Measurements from ENCODE around the gene OR10G2.

OR10G2 gene

DNA sequence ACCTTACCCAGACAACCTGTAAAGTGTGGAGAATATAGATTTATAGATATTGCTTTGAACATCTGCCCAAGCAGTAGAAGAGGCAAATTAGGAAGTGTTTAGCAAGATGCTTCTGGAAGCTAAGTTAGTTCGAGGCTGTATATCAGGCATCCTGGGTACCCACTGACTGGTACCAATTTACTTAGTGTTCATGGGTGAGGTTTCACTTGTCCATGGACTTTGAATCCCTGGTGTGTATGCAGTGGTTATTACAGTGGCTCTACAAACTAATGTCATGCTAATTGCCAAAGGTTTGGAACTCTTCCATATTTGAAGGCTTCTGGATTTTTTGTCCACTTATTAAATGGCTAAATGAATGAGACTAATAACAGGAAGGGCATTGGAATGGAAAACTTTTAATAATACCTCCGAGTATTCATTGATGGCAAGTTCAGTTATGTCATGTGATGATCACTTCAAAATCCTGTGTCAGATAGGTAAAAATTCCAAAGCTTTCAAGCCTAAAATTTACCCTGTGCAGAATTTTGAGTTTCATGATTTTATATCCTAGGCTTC, 18.7 kb upstream of the OR10G2 start, which contains the start of gene OR4E2:
Gene OR4E2 (plus strand): TSS at position 505 of the 555 bp plus-strand sequence. CDS start 11,248 bp downstream, outside the sequence.
- ATAC-seq: no peak
- no peak for TF ChIP-seq PPARA (CRISPR knock-in tag; IDR thresholded peaks at IDR 0.05; ENCODE audit: borderline replicate concordance)
- no peak for TF ChIP-seq ZNF8 (CRISPR knock-in tag; IDR thresholded peaks at IDR 0.05)
- TF ChIP-seq CREB5 (CRISPR knock-in tag; IDR thresholded peaks at IDR 0.05; ENCODE audit: low read depth): no peak
- TF ChIP-seq GLIS3 (CRISPR knock-in tag; IDR thresholded peaks at IDR 0.05): no peak
- no peak for TF ChIP-seq SNAI2 (CRISPR knock-in tag; IDR thresholded peaks at IDR 0.05)
- TF ChIP-seq ZNF70 (CRISPR knock-in tag; IDR thresholded peaks at IDR 0.05): no peak
- TF ChIP-seq, protein P1, sequence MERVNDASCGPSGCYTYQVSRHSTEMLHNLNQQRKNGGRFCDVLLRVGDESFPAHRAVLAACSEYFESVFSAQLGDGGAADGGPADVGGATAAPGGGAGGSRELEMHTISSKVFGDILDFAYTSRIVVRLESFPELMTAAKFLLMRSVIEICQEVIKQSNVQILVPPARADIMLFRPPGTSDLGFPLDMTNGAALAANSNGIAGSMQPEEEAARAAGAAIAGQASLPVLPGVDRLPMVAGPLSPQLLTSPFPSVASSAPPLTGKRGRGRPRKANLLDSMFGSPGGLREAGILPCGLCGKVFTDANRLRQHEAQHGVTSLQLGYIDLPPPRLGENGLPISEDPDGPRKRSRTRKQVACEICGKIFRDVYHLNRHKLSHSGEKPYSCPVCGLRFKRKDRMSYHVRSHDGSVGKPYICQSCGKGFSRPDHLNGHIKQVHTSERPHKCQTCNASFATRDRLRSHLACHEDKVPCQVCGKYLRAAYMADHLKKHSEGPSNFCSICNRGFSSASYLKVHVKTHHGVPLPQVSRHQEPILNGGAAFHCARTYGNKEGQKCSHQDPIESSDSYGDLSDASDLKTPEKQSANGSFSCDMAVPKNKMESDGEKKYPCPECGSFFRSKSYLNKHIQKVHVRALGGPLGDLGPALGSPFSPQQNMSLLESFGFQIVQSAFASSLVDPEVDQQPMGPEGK (CRISPR knock-in tag; IDR thresholded peaks at IDR 0.05; ENCODE audit: borderline replicate concordance): no peak
- TF ChIP-seq POU6F1 (CRISPR knock-in tag; IDR thresholded peaks at IDR 0.05; ENCODE audit: borderline replicate concordance, low read depth): no peak
- TF ChIP-seq CSRNP3 (CRISPR knock-in tag; IDR thresholded peaks at IDR 0.05): no peak
- TF ChIP-seq TSHZ2 (CRISPR knock-in tag; IDR thresholded peaks at IDR 0.05): no peak
- no peak for TF ChIP-seq RARB (CRISPR knock-in tag; IDR thresholded peaks at IDR 0.05)
- no peak for TF ChIP-seq ZNF565 (CRISPR knock-in tag; conservative IDR thresholded peaks at IDR 0.05; ENCODE audit: low read depth)

DNA sequence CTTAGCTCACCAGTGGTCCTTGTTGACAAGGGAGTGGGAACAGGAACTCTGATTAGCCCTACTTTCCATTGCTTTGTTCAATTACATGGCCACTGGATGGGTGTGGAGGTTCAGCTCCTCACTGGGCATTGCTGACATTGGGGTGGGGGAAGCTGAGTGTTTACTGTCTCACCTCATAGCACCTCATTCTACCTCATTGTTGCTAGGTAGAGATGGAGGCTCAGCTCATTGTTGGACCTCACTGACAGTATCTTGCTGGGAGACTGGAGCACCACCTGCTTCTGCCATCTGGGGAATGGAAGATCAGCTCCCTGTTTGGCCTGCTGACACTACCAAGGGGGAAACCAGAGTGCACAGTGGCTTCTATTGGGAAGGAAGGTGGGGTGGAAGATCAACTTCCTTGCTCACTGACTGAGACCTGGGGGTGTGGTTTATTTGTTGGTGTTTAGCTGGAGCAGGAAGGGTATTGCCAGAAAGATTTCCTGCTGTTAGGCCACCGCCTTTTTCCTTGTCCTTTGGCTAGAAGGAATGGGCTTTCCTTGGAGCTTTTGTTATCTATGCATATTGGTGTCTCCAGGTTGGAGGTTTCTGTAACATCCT, 17.6 kb upstream of the OR10G2 start:
- no peak for ATAC-seq
- TF ChIP-seq POU6F1 (CRISPR knock-in tag; IDR thresholded peaks at IDR 0.05; ENCODE audit: borderline replicate concordance, low read depth) (no peak), CREB5 (CRISPR knock-in tag; IDR thresholded peaks at IDR 0.05; ENCODE audit: low read depth) (no peak), BACH2 (CRISPR knock-in tag; IDR thresholded peaks at IDR 0.05; ENCODE audit: borderline replicate concordance) (no peak), ESRRG (CRISPR knock-in tag; IDR thresholded peaks at IDR 0.05) (no peak)

GRCh38 chr14:21647380-21647779, 12.6 kb upstream of the OR10G2 start:
- ATAC-seq: no peak
- TF ChIP-seq CREB5 (CRISPR knock-in tag; IDR thresholded peaks at IDR 0.05; ENCODE audit: low read depth): no peak
- TF ChIP-seq ZFP3 (CRISPR knock-in tag; IDR thresholded peaks at IDR 0.05): no peak
- no peak for TF ChIP-seq TCF4 (CRISPR knock-in tag; IDR thresholded peaks at IDR 0.05; ENCODE audit: borderline replicate concordance)
- TF ChIP-seq BACH2 (CRISPR knock-in tag; IDR thresholded peaks at IDR 0.05; ENCODE audit: borderline replicate concordance): no peak
- no peak for TF ChIP-seq ZC3H10 (CRISPR knock-in tag; IDR thresholded peaks at IDR 0.05)
- no peak for TF ChIP-seq ZNF565 (CRISPR knock-in tag; conservative IDR thresholded peaks at IDR 0.05; ENCODE audit: low read depth)
- TF ChIP-seq ARNTL (CRISPR knock-in tag; IDR thresholded peaks at IDR 0.05; ENCODE audit: borderline replicate concordance, low read depth): no peak
- TF ChIP-seq RARB (CRISPR knock-in tag; IDR thresholded peaks at IDR 0.05): no peak
- TF ChIP-seq ZNF70 (CRISPR knock-in tag; IDR thresholded peaks at IDR 0.05): no peak
- no peak for TF ChIP-seq TSHZ2 (CRISPR knock-in tag; IDR thresholded peaks at IDR 0.05)
- no peak for TF ChIP-seq PPARA (CRISPR knock-in tag; IDR thresholded peaks at IDR 0.05; ENCODE audit: borderline replicate concordance)
